HG03575 (cell line): ENCODE results near the gene KNSTRN.

Experiments
- ATAC-seq: cut with Tn5 transposase; IDR thresholded peaks from one replicate; pipeline ENCODE4 v1.9.1; 2021; ENCODE audit not compliant: unreplicated experiment, insufficient number of reproducible peaks, low FRiP score; ENCODE audit errors: extremely low read depth

The KNSTRN gene

GRCh38 chr15:40440743-40441564 lies 58.4 kb downstream of the KNSTRN start, which contains the start of gene BAHD1:
BAHD1 (plus strand) TSS chr15:40440953; CDS start chr15:40458465, 17,512 bp downstream.
- ATAC-seq = no peak

GRCh38 chr15:40441565-40442531 lies 59.3 kb downstream of the KNSTRN start:
- no peak for ATAC-seq

- no peak for ATAC-seq
Measured at GRCh38 chr15:40443255-40443654, 60.7 kb downstream of the KNSTRN start.

- no peak for ATAC-seq
Measured at GRCh38 chr15:40443846-40444245, 61.3 kb downstream of the KNSTRN start.
